ENCODE data around the gene CHAMP1. TPM values are rescaled to one million over a fixed set of nuclear protein-coding genes. Genes with fewer than 3 reads are reported as not detected.

Gene CHAMP1
- total RNA-seq, 1 donor from 2014 or later = 23.2 TPM

GRCh38 chr13:114299604-114300305 lies 14.5 kb upstream of the CHAMP1 start:
- no peaks in the 10 kb centered on the region for H3K27me3 Mint-ChIP-seq (ENCODE audit: unreplicated experiment)
- no peak for DNase-seq (ENCODE audit: extremely low spot score, unreplicated experiment)
- TF ChIP-seq CTCF (IDR thresholded peaks at IDR 0.05) = no peak
- no peaks in the 10 kb centered on the region for H3K4me1 Mint-ChIP-seq (ENCODE audit: unreplicated experiment)
- H3K4me3 Mint-ChIP-seq (ENCODE audit: unreplicated experiment) = no peak overlapping the region
- peaks cover 31% of the 10 kb centered on the region for H3K36me3 Mint-ChIP-seq (ENCODE audit: unreplicated experiment)
- H3K27ac Mint-ChIP-seq (ENCODE audit: unreplicated experiment) = no peak overlapping the region
- H3K9me3 Mint-ChIP-seq (ENCODE audit: unreplicated experiment) = no peaks in the 10 kb centered on the region

DNA sequence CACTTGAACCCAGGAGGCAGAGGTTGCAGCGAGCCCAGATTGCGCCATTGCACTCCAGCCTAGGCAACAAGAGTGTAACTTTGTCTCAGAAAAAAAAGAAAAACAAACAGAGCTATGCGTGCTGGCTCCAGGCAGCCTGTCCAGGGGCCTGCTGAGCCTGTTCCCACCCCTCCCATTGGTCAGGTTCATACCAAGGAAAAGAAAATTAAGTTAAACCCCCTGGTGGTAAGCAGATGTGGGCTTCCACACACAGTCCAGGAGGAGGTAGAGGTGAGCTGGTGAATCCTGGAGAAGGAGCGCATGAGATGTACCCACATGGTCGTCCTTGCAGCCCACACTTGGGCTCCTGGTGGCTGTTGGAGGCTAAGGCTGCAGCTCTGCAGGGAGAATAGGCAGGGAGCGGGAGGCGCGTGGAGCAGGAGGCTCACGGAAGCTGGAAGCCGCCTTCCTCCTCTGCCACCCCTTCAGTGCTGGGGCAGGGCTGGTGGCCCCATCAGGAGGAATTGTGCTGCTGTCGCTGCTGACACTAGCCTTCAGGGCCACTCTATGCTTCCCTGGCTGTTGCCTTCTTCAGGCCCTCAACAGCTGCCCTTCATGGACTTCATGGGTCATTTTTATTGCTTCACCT lies 10.5 kb upstream of the CHAMP1 start:
- peaks cover 32% of the 10 kb centered on the region for H3K36me3 Mint-ChIP-seq (ENCODE audit: unreplicated experiment)
- no peak overlapping the region for H3K4me3 Mint-ChIP-seq (ENCODE audit: unreplicated experiment)
- DNase-seq (ENCODE audit: extremely low spot score, unreplicated experiment) = no peak
- no peak for TF ChIP-seq CTCF (IDR thresholded peaks at IDR 0.05)
- H3K9me3 Mint-ChIP-seq (ENCODE audit: unreplicated experiment) = no peaks in the 10 kb centered on the region
- H3K27ac Mint-ChIP-seq (ENCODE audit: unreplicated experiment) = no peak overlapping the region
- H3K4me1 Mint-ChIP-seq (ENCODE audit: unreplicated experiment) = no peaks in the 10 kb centered on the region
- no peaks in the 10 kb centered on the region for H3K27me3 Mint-ChIP-seq (ENCODE audit: unreplicated experiment)

- Mint-ChIP-seq H3K36me3 (ENCODE audit: unreplicated experiment) (peaks cover 28% of the 10 kb centered on the region), H3K27me3 (ENCODE audit: unreplicated experiment) (no peaks in the 10 kb centered on the region), H3K27ac (ENCODE audit: unreplicated experiment) (no peak overlapping the region), H3K9me3 (ENCODE audit: unreplicated experiment) (no peaks in the 10 kb centered on the region), H3K4me1 (ENCODE audit: unreplicated experiment) (no peaks in the 10 kb centered on the region), H3K4me3 (ENCODE audit: unreplicated experiment) (no peak overlapping the region)
- no peak for TF ChIP-seq CTCF (IDR thresholded peaks at IDR 0.05)
- DNase-seq (ENCODE audit: extremely low spot score, unreplicated experiment) = no peak
Measured at GRCh38 chr13:114304346-114305034, 9.8 kb upstream of the CHAMP1 start.

DNA sequence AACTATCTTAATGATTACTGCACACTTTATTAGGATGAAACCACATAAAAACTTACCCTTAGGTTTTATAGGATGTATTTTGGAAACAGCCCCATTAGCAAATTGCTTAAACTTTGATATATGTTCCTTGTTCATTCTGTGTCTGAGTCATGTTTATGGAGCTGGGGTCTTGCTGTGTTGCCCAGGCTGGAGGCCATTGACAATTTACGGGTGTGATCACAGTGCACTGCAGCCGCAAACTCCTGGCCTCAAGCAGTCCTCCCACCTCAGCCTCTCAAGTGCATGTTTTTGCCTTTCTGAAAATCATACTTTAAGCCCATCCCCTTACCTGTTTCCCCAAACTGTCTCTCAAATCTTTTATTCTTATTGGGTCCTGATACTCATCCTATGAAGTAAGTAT lies 5.2 kb upstream of the CHAMP1 start:
- peaks cover 19% of the 10 kb centered on the region for H3K4me1 Mint-ChIP-seq (ENCODE audit: unreplicated experiment)
- H3K27me3 Mint-ChIP-seq (ENCODE audit: unreplicated experiment) = no peaks in the 10 kb centered on the region
- no peak for TF ChIP-seq CTCF (IDR thresholded peaks at IDR 0.05)
- H3K36me3 Mint-ChIP-seq (ENCODE audit: unreplicated experiment) = peaks cover 16% of the 10 kb centered on the region
- no peak overlapping the region for H3K4me3 Mint-ChIP-seq (ENCODE audit: unreplicated experiment)
- no peak for DNase-seq (ENCODE audit: extremely low spot score, unreplicated experiment)
- no peak overlapping the region for H3K27ac Mint-ChIP-seq (ENCODE audit: unreplicated experiment)
- H3K9me3 Mint-ChIP-seq (ENCODE audit: unreplicated experiment) = no peaks in the 10 kb centered on the region

DNA sequence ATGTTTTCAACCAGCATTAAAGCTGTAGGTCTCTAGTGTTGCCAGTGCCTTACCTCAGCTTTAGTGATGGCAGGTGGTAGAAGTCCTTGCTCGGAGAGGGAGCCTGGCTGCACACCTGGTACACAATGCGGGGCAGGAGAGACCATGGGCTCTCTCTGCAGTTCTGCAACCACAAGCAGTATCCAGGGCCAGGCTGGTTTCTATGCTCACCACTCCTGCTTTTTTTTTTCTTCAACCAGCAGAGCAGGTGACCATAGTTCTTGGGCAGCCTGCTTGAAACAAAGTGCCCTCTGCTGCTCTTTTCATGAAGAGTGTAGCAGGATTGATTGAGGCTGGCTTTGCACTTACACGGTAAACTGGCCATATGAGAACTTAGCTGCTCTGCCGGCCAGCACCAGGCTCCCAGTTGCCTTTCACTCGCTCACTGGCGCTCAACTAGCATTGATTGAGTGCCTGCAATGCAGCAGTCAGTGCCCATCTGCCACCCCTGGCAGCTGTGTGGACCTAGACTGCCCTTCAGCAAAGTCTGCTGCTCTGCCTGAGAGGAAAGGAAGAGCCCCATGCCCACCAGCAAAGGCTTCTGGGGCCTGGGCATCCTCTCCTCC lies 4.4 kb upstream of the CHAMP1 start:
- Mint-ChIP-seq H3K4me3 (ENCODE audit: unreplicated experiment) (no peak overlapping the region), H3K4me1 (ENCODE audit: unreplicated experiment) (peaks cover 21% of the 10 kb centered on the region), H3K36me3 (ENCODE audit: unreplicated experiment) (peaks cover 13% of the 10 kb centered on the region), H3K27me3 (ENCODE audit: unreplicated experiment) (no peaks in the 10 kb centered on the region), H3K9me3 (ENCODE audit: unreplicated experiment) (no peaks in the 10 kb centered on the region), H3K27ac (ENCODE audit: unreplicated experiment) (no peak overlapping the region)
- TF ChIP-seq CTCF (IDR thresholded peaks at IDR 0.05) = no peak
- DNase-seq (ENCODE audit: extremely low spot score, unreplicated experiment) = no peak

Measured in osteocyte (in vitro differentiated cells).